ENCODE results near the gene SURF1.
"Not testable (repeated sequence)": the region's sequence is repeated elsewhere in the genome, so short reads cannot be mapped to it uniquely, and the experiment has no call there.

Gene SURF1

GRCh38 chr9:133333566-133333965 is 22.7 kb downstream of the SURF1 start:
- TF ChIP-seq, protein P1, sequence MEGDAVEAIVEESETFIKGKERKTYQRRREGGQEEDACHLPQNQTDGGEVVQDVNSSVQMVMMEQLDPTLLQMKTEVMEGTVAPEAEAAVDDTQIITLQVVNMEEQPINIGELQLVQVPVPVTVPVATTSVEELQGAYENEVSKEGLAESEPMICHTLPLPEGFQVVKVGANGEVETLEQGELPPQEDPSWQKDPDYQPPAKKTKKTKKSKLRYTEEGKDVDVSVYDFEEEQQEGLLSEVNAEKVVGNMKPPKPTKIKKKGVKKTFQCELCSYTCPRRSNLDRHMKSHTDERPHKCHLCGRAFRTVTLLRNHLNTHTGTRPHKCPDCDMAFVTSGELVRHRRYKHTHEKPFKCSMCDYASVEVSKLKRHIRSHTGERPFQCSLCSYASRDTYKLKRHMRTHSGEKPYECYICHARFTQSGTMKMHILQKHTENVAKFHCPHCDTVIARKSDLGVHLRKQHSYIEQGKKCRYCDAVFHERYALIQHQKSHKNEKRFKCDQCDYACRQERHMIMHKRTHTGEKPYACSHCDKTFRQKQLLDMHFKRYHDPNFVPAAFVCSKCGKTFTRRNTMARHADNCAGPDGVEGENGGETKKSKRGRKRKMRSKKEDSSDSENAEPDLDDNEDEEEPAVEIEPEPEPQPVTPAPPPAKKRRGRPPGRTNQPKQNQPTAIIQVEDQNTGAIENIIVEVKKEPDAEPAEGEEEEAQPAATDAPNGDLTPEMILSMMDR (IDR thresholded peaks at IDR 0.05), result no peak
- TF ChIP-seq ZFX (IDR thresholded peaks at IDR 0.05; ENCODE audit: borderline replicate concordance), result no peak
- no peak overlapping the region for H3K27ac ChIP-seq

DNA sequence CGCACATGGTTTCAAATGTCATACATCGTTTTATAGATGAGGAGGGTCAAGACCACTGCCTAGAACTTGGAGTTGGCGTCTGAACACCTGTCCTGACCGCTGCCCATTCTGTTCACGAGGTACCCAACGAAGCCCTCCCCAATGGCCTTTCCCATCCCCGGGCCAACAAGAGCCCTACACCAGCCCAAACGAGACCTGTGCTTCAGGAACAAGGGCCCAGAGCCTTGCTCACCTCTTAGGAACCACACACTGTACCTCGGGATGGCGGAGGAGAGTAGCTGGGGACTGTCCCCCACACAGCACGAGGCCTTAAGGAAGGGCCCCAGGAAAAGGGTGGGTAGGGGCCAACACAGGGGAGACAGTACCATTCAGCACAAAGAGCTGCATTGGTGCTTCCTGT is 23.3 kb downstream of the SURF1 start:
- H3K27ac ChIP-seq, result no peak overlapping the region

GRCh38 chr9:133332381-133332730 is 23.9 kb downstream of the SURF1 start:
- no peak for TF ChIP-seq ZFX (IDR thresholded peaks at IDR 0.05; ENCODE audit: borderline replicate concordance)
- TF ChIP-seq, protein P1 (IDR thresholded peaks at IDR 0.05), result no peak
- no peak overlapping the region for H3K27ac ChIP-seq

More for the DNA sequence above, 23.3 kb downstream of the SURF1 start:
- TF ChIP-seq ZFX (IDR thresholded peaks at IDR 0.05; ENCODE audit: borderline replicate concordance), result no peak
- TF ChIP-seq, protein P1 (IDR thresholded peaks at IDR 0.05), result no peak

DNA sequence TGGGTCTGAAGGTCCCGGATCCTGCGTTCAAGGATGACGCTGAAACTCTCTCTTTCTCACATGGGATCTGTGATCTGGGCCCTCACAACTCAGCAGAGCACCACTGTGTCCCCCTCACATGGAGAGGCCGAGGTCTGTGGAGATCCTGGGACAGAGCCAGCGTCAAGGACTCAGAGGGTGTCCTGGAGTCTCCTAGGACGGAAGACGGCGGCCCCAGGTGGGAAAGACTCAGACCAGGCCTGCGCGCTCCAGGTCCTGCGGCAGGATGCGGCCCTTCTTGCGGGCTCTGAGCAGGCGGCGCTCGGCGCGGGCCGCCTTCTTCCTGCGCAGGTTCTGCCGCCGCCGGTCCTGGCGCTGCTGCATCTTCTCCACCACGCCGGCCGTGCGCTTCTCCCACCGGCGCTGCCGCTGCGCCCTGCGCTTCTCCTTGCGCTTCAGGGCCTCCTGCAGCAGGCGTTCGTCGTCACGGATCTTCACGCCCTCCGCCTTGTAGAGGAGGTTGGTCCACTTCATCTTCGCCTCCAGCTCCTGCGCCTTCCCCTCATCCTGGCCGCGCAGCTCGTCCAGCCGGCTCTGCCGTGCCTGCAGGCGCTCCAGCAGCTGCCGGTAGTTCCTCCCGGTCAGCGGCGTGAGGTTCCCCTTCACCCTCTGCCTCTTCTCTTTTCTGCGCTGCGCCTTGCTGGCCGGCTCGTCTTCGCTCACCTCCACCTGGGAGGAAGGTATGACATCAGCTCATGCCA is 24.5 kb downstream of the SURF1 start:
- no peak for TF ChIP-seq ZFX (IDR thresholded peaks at IDR 0.05; ENCODE audit: borderline replicate concordance)
- TF ChIP-seq, protein P1 (IDR thresholded peaks at IDR 0.05), result no peak
- no peak overlapping the region for H3K27ac ChIP-seq

- no peak overlapping the region for H3K27ac ChIP-seq
- TF ChIP-seq ZFX (IDR thresholded peaks at IDR 0.05; ENCODE audit: borderline replicate concordance), result no peak
- TF ChIP-seq, protein P1 (IDR thresholded peaks at IDR 0.05), result no peak
Measured at GRCh38 chr9:133331221-133331620, 25.1 kb downstream of the SURF1 start.

DNA sequence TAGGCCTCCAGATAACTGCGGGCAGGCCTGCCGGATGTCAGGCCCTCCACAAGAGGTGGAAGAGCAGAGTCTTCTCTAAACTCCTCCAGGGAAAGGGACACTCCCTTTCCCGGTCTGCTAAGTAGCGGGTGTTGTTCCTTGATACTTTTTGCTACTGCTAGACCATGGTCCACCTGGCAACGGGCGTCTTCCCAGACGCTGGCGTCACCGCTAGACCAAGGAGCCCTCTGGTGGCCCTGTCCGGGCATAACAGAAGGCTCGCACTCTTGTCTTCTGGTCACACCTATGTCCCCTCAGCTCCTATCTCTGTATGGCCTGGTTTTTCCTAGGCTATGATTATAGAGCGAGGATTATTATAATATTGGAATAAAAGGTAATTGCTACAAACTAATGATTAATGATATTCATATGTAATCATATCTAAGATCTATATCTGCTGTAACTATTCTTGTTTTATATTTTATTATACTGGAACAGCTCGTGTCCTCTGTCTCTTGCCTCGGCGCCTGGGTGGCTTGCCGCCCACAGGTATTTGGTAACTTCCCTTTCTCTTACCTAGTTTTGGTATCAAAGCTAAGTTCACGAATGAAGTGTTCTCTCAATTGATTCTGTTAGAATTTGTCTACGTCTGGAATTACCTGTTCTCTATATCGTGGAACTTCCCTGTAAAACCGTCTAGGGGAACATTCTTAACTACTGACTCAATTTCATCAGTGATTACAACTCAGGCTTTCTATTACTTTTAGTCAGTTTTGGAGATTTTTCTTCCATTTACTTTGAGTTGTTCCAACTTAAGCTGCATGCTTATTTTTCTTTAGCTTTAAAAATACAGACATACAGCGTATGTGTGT is 26.8 kb downstream of the SURF1 start:
- TF ChIP-seq, protein P1 (IDR thresholded peaks at IDR 0.05), result peak; percentile 86
- not testable (repeated sequence) for H3K27ac ChIP-seq

Data from 22Rv1 (cell line).